Measurements from ENCODE around the gene RCCD1.
A peak's percentile ranks its signal among the peaks of the same experiment; 100 is the strongest.
"Not testable (repeated sequence)": the region's sequence is repeated elsewhere in the genome, so short reads cannot be mapped to it uniquely, and the experiment has no call there.

RCCD1 gene

GRCh38 chr15:90914305-90915080 is 40.2 kb upstream of the RCCD1 start:
- no peak overlapping the region for H3K4me3 Mint-ChIP-seq
- ATAC-seq (replicated peaks), result no peak
- H3K36me3 Mint-ChIP-seq, result peaks cover 66 to 81% of the 10 kb centered on the region in 2 donors
- H3K27me3 Mint-ChIP-seq, result no peaks in the 10 kb centered on the region
- peaks cover 11 to 12% of the 10 kb centered on the region in 2 donors for H3K4me1 Mint-ChIP-seq
- no peak overlapping the region for H3K27ac Mint-ChIP-seq
- DNase-seq, result no peak
- no peaks in the 10 kb centered on the region for H3K9me3 Mint-ChIP-seq

DNA sequence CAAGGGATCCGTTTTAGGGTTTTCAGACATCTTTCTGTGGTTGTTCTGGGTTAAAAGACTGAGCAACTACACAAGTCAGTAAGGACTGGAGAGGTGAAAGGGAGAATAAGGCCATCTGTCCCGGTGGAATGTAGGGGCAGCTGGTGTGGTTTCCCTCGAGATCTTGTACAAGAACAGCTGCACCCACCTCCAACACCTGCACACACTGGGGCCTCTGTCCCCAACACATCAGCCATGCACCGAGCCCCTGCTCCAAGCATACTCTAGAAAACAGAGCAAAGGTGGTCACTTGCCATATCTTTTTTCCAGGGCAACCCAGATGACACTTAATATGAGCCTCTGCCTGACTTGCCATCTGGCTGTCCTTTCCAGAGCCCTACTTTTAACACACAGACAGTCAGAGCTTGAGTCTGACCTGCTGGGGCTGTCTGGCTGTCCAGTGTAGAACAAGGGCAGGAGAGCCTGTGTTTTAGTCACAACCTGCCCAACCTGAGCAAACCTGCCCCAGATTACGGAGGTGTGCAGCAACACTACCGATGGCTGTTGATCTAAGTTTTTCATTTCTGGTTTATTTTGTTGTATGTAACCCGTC is 39.4 kb upstream of the RCCD1 start:
- Mint-ChIP-seq H3K27ac (peak overlapping the region; percentile 75), H3K36me3 (peaks cover 65 to 81% of the 10 kb centered on the region in 2 donors), H3K9me3 (no peaks in the 10 kb centered on the region), H3K4me3 (no peak overlapping the region), H3K4me1 (peaks cover 11 to 12% of the 10 kb centered on the region in 2 donors), H3K27me3 (no peaks in the 10 kb centered on the region)
- DNase-seq, result no peak
- peak; percentile 16 to 20 for ATAC-seq (replicated peaks)

GRCh38 chr15:90915808-90916440 is 38.8 kb upstream of the RCCD1 start:
- ATAC-seq (replicated peaks), result peak; percentile 48 to 63
- H3K4me1 Mint-ChIP-seq, result peaks cover 11 to 12% of the 10 kb centered on the region in 2 donors
- H3K27me3 Mint-ChIP-seq, result no peaks in the 10 kb centered on the region
- H3K9me3 Mint-ChIP-seq, result no peaks in the 10 kb centered on the region
- H3K27ac Mint-ChIP-seq, result peak overlapping the region; percentile 75
- peak overlapping the region in 1 of 2 donors; percentile 17 for H3K4me3 Mint-ChIP-seq
- H3K36me3 Mint-ChIP-seq, result peaks cover 58 to 78% of the 10 kb centered on the region in 2 donors
- DNase-seq, result no peak

DNA sequence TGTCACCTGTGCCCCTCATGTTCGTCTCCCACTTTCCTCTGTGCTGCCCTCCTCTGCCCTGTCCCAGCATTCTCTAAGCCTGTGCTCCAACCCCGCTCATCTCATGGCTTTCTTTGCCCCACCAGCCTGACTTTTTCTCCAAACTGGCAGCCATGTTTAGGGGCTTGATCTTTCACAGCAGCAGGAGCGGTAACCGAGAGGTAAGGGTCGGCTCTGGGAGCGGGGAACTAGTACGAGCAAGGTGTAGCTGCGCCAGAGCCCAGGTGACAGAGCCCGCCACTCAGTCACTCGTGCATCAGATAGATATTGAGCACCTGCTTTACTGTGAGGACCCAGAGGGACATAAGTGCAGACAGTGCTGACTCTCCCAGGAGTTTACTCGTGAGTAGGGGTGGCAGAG is 38.2 kb upstream of the RCCD1 start:
- Mint-ChIP-seq H3K27me3 (no peaks in the 10 kb centered on the region), H3K36me3 (peaks cover 60 to 81% of the 10 kb centered on the region in 2 donors), H3K4me3 (no peak overlapping the region), H3K27ac (peak overlapping the region; percentile 77), H3K4me1 (peaks cover 11 to 12% of the 10 kb centered on the region in 2 donors), H3K9me3 (no peaks in the 10 kb centered on the region)
- ATAC-seq (replicated peaks), result no peak
- DNase-seq, result no peak

DNA sequence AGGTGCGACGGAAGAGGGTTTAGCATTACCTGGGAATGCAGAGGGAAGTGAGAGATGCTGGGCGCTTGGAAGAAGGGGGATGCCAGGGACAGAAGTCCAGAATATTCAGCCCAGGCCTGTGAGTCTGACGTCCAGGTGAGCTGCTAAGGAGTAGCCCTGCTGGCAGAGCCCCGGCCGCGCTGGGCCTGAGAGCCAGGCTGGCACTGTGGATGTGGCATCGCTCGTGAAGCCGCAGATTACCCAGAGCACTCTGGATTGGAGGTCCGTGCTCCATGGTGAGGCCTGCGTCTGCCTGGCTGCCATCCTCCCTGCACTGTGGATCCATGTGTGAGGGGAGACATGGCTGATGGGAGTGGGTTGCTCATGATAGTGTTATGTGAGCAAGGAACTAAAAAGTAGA is 37.1 kb upstream of the RCCD1 start:
- no peaks in the 10 kb centered on the region for H3K9me3 Mint-ChIP-seq
- peaks cover 56 to 86% of the 10 kb centered on the region in 2 donors for H3K36me3 Mint-ChIP-seq
- ATAC-seq (replicated peaks) (no peak), DNase-seq (no peak)
- no peaks in the 10 kb centered on the region for H3K27me3 Mint-ChIP-seq
- H3K27ac Mint-ChIP-seq, result no peak overlapping the region
- no peak overlapping the region for H3K4me3 Mint-ChIP-seq
- peaks cover 11 to 12% of the 10 kb centered on the region in 2 donors for H3K4me1 Mint-ChIP-seq

DNA sequence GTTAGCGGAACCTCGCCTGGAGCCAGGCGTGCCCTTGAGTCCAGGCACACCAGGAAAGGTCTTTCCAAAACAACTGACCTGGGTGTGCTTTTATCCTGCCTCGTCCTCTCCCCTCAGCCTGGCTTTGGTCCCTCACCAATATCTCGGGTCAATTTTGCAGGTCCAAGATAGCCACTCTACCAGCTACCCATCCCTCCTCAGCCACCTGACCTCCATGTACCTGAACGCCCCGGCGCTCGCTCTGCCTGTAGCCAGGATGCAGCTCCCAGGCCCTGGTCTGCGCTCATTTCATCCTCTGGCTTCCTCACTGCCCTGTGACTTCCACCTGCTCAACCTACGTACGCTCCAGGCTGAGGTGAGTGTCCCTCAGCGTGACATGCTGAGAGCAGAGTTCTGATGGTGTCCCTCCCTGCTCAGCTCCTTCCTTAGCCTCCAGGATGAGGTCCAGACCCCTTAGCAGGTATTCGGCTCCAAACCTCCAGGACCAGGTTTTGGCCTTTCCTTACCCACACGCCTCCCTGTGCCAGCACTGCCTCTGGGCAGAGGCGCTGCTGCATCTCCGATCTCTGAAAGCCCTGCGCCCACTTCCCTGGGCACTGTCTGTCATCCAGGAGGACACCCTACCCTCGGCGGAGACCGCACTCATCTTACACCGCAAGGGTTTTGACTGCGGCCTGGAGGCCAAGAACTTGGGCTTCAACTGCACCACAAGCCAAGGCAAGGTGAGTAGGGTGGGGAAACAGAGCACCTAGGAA is 36.5 kb upstream of the RCCD1 start:
- H3K36me3 Mint-ChIP-seq, result peaks cover 50 to 79% of the 10 kb centered on the region in 2 donors
- ATAC-seq (replicated peaks) (no peak), DNase-seq (no peak)
- no peak overlapping the region for H3K4me3 Mint-ChIP-seq
- H3K27ac Mint-ChIP-seq, result no peak overlapping the region
- no peaks in the 10 kb centered on the region for H3K27me3 Mint-ChIP-seq
- H3K9me3 Mint-ChIP-seq, result no peaks in the 10 kb centered on the region
- H3K4me1 Mint-ChIP-seq, result peaks cover 12 to 18% of the 10 kb centered on the region in 2 donors

GRCh38 chr15:90918835-90919234 is 35.8 kb upstream of the RCCD1 start:
- Mint-ChIP-seq H3K36me3 (peaks cover 44 to 73% of the 10 kb centered on the region in 2 donors), H3K4me1 (peaks cover 12 to 23% of the 10 kb centered on the region in 2 donors), H3K9me3 (no peaks in the 10 kb centered on the region), H3K27ac (no peak overlapping the region), H3K4me3 (no peak overlapping the region), H3K27me3 (no peaks in the 10 kb centered on the region)
- DNase-seq (no peak), ATAC-seq (replicated peaks) (no peak)

DNA sequence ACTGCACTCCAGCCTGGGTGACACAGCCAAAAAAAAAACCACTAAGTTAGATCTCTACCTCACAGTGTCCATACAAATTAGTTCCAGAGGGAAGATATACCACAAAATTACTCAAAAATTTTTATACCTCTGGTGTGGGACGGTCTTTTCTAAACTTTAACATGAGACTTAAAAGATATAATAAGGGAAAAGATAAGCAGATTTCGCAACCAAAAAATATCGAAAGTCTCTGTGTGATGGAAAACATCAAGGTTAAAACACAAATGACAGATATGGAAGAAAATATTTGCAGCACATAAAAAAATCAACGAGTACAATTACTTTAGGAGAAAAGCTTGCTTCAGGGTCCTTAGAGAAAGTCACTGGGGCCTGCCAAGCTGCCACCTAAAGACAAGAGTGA is 32.8 kb upstream of the RCCD1 start:
- DNase-seq (no peak), ATAC-seq (replicated peaks) (no peak)
- Mint-ChIP-seq H3K4me3 (no peak overlapping the region), H3K4me1 (peaks cover 5 to 19% of the 10 kb centered on the region in 2 donors), H3K27me3 (no peaks in the 10 kb centered on the region), H3K9me3 (no peaks in the 10 kb centered on the region), H3K36me3 (peaks cover 27 to 49% of the 10 kb centered on the region in 2 donors), H3K27ac (no peak overlapping the region)

- H3K27ac Mint-ChIP-seq, H3K27me3 Mint-ChIP-seq, H3K4me3 Mint-ChIP-seq, H3K9me3 Mint-ChIP-seq, DNase-seq: not testable (repeated sequence)
- Mint-ChIP-seq H3K4me1 (peaks cover 5 to 19% of the 10 kb centered on the region in 2 donors), H3K36me3 (peaks cover 23 to 41% of the 10 kb centered on the region in 2 donors)
- ATAC-seq (replicated peaks), result peak in 1 of 2 donors; percentile 46
Observed at GRCh38 chr15:90922712-90923322, 31.9 kb upstream of the RCCD1 start.

GRCh38 chr15:90924375-90924774 is 30.3 kb upstream of the RCCD1 start:
- H3K4me3 Mint-ChIP-seq, result no peak overlapping the region
- peaks cover 5 to 26% of the 10 kb centered on the region in 2 donors for H3K4me1 Mint-ChIP-seq
- H3K9me3 Mint-ChIP-seq, result no peaks in the 10 kb centered on the region
- DNase-seq (no peak), ATAC-seq (replicated peaks) (peak; percentile 71 to 92)
- peaks cover 13 to 29% of the 10 kb centered on the region in 2 donors for H3K36me3 Mint-ChIP-seq
- no peaks in the 10 kb centered on the region for H3K27me3 Mint-ChIP-seq
- peak overlapping the region; percentile 20 for H3K27ac Mint-ChIP-seq

DNA sequence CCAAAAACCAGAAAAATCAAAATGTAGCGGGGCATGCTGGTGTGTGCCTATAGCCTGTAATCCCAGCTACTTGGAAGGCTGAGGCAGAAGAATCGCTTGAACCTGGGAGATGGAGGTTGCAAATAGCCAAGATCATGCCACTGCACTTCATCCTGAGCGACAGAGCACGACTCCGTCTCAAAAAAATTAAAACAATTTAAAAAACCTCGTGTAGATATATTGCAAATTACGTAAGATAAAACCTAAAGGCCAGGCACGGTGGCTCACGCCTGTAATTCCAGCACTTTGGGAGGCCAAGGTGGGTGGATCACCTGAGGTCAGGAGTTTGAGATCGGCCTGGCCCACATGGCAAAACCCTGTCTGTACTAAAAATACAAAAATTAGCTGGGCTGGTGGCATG is 27.9 kb upstream of the RCCD1 start:
- not testable (repeated sequence) for H3K27ac Mint-ChIP-seq; ATAC-seq (replicated peaks); H3K36me3 Mint-ChIP-seq; H3K9me3 Mint-ChIP-seq; H3K4me3 Mint-ChIP-seq; H3K27me3 Mint-ChIP-seq; DNase-seq
- H3K4me1 Mint-ChIP-seq, result peaks cover 18 to 38% of the 10 kb centered on the region in 2 donors

GRCh38 chr15:90928106-90928505 is 26.6 kb upstream of the RCCD1 start:
- H3K4me1 Mint-ChIP-seq, result peaks cover 20 to 44% of the 10 kb centered on the region in 2 donors
- H3K4me3 Mint-ChIP-seq, result peak overlapping the region; percentile 3 to 25
- H3K9me3 Mint-ChIP-seq; DNase-seq; H3K36me3 Mint-ChIP-seq; H3K27ac Mint-ChIP-seq; ATAC-seq (replicated peaks); H3K27me3 Mint-ChIP-seq: not testable (repeated sequence)

GRCh38 chr15:90929246-90930019 is 25.3 kb upstream of the RCCD1 start:
- Mint-ChIP-seq H3K4me3 (peak overlapping the region; percentile 96 to 98), H3K36me3 (peaks cover 0 to 3% of the 10 kb centered on the region in 2 donors), H3K27ac (peak overlapping the region; percentile 98), H3K9me3 (no peaks in the 10 kb centered on the region), H3K27me3 (no peaks in the 10 kb centered on the region), H3K4me1 (peaks cover 22 to 41% of the 10 kb centered on the region in 2 donors)
- peak in 1 of 2 donors; percentile 1 for ATAC-seq (replicated peaks)
- DNase-seq, result no peak

All from stimulated activated naive B cell treated with anti-CD40 and anti-IgM and Interleukin-4, amounts not matched to agents 10 μg/mL and 1 μg/mL and 100 μg/mL, for 72 hours (primary cell).